Coronary artery (tissue), 2 donors: ENCODE measurements around the gene ERI2.

Experiments used
- DNase-seq: peaks from one replicate; pipeline ENCODE4 v3.0.0-alpha.2; 2017; ENCODE audit warnings: low spot score
- H3K27ac ChIP-seq, 2 donors: fragments of 200-600 bp; sonication (generic); one replicate each; pipeline ENCODE4 v1.5.1; 2016 to 2019
- H3K4me3 ChIP-seq: fragments of 200-600 bp; sonication (generic); 2 replicates; pipeline ENCODE4 v1.5.1; 2016; ENCODE audit warnings: mild to moderate bottlenecking, moderate library complexity
- TF ChIP-seq, protein P1 (sequence below): fragments of 200-600 bp; sonication (generic); IDR thresholded peaks from one replicate; pipeline ENCODE4 v1.5.1; 2019; ENCODE audit warnings: antibody characterized with exemption

Gene ERI2

DNA sequence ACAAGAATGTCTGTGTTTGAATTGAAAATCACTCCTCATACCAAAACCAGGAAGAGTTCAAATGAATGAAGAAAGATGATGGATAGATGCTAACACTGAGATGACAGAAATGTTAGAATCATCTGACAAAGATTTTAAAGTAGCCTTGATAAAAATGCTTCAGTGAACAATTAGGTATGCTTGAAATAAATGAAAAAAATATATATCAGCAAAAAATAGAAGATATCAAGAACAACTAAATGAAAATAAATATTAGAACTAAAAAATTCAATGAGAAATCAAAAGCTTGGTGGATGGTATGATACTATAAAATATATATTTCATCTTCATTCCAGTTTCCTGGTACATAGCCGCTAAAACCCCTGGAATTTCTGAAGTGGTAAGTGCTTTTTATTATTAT, 51.0 kb downstream of the ERI2 start:
- no peak for DNase-seq
- Histone ChIP-seq H3K27ac (no peak overlapping the region), H3K4me3 (no peak overlapping the region)
- TF ChIP-seq, protein P1, sequence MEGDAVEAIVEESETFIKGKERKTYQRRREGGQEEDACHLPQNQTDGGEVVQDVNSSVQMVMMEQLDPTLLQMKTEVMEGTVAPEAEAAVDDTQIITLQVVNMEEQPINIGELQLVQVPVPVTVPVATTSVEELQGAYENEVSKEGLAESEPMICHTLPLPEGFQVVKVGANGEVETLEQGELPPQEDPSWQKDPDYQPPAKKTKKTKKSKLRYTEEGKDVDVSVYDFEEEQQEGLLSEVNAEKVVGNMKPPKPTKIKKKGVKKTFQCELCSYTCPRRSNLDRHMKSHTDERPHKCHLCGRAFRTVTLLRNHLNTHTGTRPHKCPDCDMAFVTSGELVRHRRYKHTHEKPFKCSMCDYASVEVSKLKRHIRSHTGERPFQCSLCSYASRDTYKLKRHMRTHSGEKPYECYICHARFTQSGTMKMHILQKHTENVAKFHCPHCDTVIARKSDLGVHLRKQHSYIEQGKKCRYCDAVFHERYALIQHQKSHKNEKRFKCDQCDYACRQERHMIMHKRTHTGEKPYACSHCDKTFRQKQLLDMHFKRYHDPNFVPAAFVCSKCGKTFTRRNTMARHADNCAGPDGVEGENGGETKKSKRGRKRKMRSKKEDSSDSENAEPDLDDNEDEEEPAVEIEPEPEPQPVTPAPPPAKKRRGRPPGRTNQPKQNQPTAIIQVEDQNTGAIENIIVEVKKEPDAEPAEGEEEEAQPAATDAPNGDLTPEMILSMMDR, result no peak

DNA sequence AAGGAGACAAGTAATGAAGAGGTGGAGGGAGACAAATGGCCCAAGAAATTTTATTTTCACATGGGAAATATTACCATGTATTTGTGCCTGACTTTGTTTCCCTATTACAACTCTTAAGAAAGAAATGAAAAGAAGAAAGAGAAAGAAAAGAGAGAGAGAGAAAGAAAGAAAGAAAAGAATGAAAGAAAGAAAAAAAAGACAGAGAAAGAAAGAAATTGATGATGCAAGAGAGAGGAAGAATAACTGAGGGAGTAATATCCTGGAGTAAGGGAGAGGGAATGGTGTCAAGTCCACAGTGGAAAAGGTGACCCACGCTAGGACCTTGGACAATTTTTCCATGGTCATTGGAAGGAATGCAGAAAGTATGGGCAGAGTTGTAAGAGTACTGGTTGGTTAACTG, 52.5 kb downstream of the ERI2 start:
- DNase-seq, result no peak
- TF ChIP-seq, protein P1, result no peak
- Histone ChIP-seq H3K27ac (no peak overlapping the region), H3K4me3 (no peak overlapping the region)

DNA sequence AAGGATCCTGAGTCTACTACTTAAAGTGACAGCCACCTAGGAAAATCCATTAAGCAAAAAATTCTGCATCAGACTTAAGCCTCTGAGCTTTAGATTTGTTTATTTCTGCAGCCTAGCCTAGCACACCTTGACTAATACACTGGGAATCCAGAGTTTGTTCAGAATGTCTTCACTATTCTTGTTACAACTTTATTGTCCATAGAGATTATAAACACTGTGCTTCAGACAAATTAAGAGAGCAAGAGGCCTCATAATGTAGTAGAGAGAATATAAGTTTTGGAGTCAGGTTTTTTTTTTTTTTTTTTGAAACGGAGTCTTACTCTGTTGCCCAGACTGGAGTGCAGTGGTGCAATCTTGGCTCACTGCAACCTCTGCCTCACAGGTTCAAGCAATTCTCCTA, 55.7 kb downstream of the ERI2 start:
- no peak overlapping the region for H3K27ac ChIP-seq

DNA sequence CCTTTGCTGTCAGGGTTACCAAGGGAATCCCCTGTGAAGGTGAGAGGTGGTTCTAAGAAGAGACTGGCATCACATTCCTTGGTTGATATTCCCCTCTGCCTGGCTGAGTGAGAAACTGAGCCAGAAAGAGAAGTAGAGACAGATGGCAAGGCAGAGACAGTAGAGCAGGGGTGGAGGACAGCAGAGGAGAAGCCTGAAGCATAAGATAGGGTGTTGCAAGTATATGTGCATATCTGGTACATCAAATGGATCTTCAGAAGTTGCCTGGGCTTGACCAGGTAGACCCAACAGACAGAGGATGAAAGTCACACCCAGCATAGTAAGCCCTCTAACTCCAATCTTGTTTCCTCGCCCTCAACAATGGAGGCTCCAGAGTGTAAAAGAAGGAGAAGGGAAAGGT, 56.8 kb downstream of the ERI2 start:
- TF ChIP-seq, protein P1, result no peak

More for the DNA sequence above, 55.7 kb downstream of the ERI2 start:
- no peak for DNase-seq
- TF ChIP-seq, protein P1, result no peak
- H3K4me3 ChIP-seq, result no peak overlapping the region

DNA sequence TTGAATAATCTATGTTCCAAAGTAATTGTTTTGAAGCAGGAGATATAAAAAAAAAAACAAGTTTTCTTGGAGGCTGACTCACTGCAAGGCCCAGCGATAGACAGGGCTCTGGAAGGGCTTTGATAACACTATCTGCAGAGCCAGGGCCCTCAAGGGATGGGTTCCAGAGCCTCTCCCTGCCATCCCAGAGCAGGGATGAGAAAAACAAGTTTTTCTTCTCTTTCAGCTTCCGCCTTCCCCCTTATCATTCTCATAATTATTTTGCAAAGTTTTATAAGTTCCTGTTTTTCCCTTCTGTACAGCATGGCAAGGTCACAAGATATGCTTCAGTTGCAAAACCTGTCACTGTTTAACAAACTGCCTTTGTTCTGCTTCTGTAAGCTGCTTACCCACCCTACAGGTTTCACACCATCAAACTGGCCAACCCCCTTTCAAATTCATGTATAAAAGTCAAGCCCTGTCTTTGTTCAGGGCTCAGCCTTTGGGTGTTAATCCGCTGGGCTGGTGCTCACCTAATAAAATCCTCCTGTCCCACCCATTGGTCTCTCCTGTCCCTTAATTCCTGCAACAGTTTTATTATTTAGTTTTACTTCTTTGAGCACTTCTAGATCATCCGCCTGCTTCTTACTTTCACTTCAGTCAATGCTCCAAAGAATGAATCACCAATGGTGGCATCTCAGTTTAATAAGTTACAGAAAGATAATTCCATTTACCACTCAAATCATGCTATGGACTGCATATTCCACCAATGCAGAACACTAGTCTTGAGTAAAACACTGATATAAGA, 59.0 kb downstream of the ERI2 start:
- TF ChIP-seq, protein P1, result no peak
- no peak for DNase-seq
- Histone ChIP-seq H3K4me3 (no peak overlapping the region), H3K27ac (no peak overlapping the region)

More for the DNA sequence above, 56.8 kb downstream of the ERI2 start:
- DNase-seq, result no peak
- Histone ChIP-seq H3K27ac (no peak overlapping the region), H3K4me3 (no peak overlapping the region)

DNA sequence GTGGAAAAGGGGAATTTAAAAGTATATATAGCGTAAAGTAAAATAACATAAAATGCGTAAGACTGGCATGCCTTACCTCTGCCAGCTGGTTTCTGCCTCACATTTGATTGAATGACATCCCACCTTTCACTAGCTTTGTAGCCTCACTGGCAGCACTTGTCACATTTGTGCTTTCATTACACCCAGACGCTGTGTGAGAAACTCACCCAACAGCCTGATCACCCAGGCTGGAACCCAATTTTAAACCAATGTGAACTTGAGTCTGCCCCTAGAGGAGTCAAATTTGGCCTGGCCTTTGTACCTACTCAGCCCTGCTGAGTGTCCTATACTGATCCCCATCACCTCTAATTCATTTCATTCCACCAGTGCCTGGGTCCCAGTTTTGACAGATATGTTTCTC, 59.8 kb downstream of the ERI2 start:
- no peak overlapping the region for H3K27ac ChIP-seq

More for the DNA sequence above, 59.8 kb downstream of the ERI2 start:
- no peak for DNase-seq
- TF ChIP-seq, protein P1, result no peak
- no peak overlapping the region for H3K4me3 ChIP-seq
